Ovary (tissue), 3 donors: ENCODE data around the gene TAGLN2.

Source experiments
- CTCF ChIP-seq, 3 donors: fragments of 450-650 bp in 2 of 3; fragments of 200-600 bp in 1 of 3; IDR thresholded peaks; one replicate each; pipeline versions ENCODE4 v1.5.1 to v1.8.0; 2016 to 2022; ENCODE audit warnings: antibody characterized with exemption in 3 of 3, mild to moderate bottlenecking in 1 of 3
- POLR2A ChIP-seq: fragments of 450-650 bp; IDR thresholded peaks from one replicate; pipeline ENCODE4 v1.6.1; 2017; ENCODE audit warnings: antibody characterized with exemption, mild to moderate bottlenecking, moderate library complexity
- donor health status: DM: no; HTN: no; CAD: no.

- TF ChIP-seq CTCF (IDR thresholded peaks at IDR 0.05) (no peak), POLR2A (no peak)
These were observed 2.6 kb downstream of the TAGLN2 start for GRCh38 chr1:159922511-159923202.
